GM23338 (cell line): ENCODE data around the gene SIRPD. TPM values are rescaled to one million over a fixed set of nuclear protein-coding genes. Genes with fewer than 3 reads are reported as not detected.

Experiments used
- CREB1 ChIP-seq: fragments of 250-450 bp; sonication (Bioruptor Pico); IDR thresholded peaks from 2 replicates; pipeline ENCODE4 v1.5.0; 2020; ENCODE audit warnings: low read depth, mild to moderate bottlenecking, moderate library complexity
- ETS1 ChIP-seq: IDR thresholded peaks from 2 replicates; pipeline ENCODE4 v1.6.1; 2016; ENCODE audit warnings: antibody characterized with exemption
- JUNB ChIP-seq: IDR thresholded peaks from one replicate; pipeline ENCODE4 v1.6.1; 2016; ENCODE audit warnings: antibody characterized with exemption; ENCODE audit not compliant: unreplicated experiment
- POLR2AphosphoS5 ChIP-seq: IDR thresholded peaks from 2 replicates; pipeline ENCODE4 v1.6.1; 2016; ENCODE audit warnings: antibody characterized with exemption, low read depth
- REST ChIP-seq: IDR thresholded peaks from one replicate; pipeline ENCODE4 v1.6.1; 2018; ENCODE audit warnings: antibody characterized with exemption; ENCODE audit not compliant: unreplicated experiment
- STAT1 ChIP-seq: IDR thresholded peaks from one replicate; pipeline ENCODE4 v1.6.1; 2016; ENCODE audit warnings: antibody characterized with exemption; ENCODE audit not compliant: unreplicated experiment
- ZNF114 ChIP-seq: fragments of 250-450 bp; sonication (Bioruptor Pico); IDR thresholded peaks from 2 replicates; pipeline ENCODE4 v1.5.0; 2020; ENCODE audit warnings: mild to moderate bottlenecking, moderate library complexity
- polyA plus RNA-seq: library from polyadenylated mRNA; unstranded; fragments of >200 nt; fragmentation: Nextera tagmentation; extraction: Ambion mirVana; gene quantifications from 2 replicates; pipeline ENCODE4 v1.2.1, GENCODE V29; 2016
- total RNA-seq: library from RNA; depleted of rRNA; stranded (reverse); fragments of >200 nt; shearing (Covaris generic); gene quantifications from 2 replicates; pipeline ENCODE4 v1.2.3, GENCODE V29; 2014
- TF ChIP-seq, protein P1 (sequence below): fragments of 250-450 bp; sonication (Bioruptor Pico); IDR thresholded peaks from 2 replicates; pipeline ENCODE4 v1.5.0; 2020; ENCODE audit warnings: mild to moderate bottlenecking, moderate library complexity

Gene SIRPD
- total and polyA plus RNA-seq, 2 experiments from 2014 or later = not detected

GRCh38 chr20:1517010-1517409 is 40.5 kb downstream of the SIRPD start (continued):
- TF ChIP-seq, protein P1, sequence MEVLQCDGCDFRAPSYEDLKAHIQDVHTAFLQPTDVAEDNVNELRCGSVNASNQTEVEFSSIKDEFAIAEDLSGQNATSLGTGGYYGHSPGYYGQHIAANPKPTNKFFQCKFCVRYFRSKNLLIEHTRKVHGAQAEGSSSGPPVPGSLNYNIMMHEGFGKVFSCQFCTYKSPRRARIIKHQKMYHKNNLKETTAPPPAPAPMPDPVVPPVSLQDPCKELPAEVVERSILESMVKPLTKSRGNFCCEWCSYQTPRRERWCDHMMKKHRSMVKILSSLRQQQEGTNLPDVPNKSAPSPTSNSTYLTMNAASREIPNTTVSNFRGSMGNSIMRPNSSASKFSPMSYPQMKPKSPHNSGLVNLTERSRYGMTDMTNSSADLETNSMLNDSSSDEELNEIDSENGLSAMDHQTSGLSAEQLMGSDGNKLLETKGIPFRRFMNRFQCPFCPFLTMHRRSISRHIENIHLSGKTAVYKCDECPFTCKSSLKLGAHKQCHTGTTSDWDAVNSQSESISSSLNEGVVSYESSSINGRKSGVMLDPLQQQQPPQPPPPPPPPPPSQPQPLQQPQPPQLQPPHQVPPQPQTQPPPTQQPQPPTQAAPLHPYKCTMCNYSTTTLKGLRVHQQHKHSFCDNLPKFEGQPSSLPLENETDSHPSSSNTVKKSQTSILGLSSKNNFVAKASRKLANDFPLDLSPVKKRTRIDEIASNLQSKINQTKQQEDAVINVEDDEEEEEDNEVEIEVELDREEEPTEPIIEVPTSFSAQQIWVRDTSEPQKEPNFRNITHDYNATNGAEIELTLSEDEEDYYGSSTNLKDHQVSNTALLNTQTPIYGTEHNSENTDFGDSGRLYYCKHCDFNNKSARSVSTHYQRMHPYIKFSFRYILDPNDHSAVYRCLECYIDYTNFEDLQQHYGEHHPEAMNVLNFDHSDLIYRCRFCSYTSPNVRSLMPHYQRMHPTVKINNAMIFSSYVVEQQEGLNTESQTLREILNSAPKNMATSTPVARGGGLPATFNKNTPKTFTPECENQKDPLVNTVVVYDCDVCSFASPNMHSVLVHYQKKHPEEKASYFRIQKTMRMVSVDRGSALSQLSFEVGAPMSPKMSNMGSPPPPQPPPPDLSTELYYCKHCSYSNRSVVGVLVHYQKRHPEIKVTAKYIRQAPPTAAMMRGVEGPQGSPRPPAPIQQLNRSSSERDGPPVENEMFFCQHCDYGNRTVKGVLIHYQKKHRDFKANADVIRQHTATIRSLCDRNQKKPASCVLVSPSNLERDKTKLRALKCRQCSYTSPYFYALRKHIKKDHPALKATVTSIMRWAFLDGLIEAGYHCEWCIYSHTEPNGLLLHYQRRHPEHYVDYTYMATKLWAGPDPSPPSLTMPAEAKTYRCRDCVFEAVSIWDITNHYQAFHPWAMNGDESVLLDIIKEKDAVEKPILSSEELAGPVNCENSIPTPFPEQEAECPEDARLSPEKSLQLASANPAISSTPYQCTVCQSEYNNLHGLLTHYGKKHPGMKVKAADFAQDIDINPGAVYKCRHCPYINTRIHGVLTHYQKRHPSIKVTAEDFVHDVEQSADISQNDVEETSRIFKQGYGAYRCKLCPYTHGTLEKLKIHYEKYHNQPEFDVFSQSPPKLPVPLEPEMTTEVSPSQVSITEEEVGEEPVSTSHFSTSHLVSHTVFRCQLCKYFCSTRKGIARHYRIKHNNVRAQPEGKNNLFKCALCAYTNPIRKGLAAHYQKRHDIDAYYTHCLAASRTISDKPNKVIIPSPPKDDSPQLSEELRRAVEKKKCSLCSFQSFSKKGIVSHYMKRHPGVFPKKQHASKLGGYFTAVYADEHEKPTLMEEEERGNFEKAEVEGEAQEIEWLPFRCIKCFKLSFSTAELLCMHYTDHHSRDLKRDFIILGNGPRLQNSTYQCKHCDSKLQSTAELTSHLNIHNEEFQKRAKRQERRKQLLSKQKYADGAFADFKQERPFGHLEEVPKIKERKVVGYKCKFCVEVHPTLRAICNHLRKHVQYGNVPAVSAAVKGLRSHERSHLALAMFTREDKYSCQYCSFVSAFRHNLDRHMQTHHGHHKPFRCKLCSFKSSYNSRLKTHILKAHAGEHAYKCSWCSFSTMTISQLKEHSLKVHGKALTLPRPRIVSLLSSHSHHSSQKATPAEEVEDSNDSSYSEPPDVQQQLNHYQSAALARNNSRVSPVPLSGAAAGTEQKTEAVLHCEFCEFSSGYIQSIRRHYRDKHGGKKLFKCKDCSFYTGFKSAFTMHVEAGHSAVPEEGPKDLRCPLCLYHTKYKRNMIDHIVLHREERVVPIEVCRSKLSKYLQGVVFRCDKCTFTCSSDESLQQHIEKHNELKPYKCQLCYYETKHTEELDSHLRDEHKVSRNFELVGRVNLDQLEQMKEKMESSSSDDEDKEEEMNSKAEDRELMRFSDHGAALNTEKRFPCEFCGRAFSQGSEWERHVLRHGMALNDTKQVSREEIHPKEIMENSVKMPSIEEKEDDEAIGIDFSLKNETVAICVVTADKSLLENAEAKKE (CRISPR knock-in tag) = no peak
- no peak for TF ChIP-seq POLR2AphosphoS5
- no peak for TF ChIP-seq STAT1
- no peak for TF ChIP-seq JUNB
- no peak for TF ChIP-seq REST
- TF ChIP-seq ETS1 = no peak
- no peak for TF ChIP-seq CREB1
- no peak for TF ChIP-seq ZNF114
